ENCODE measurements around the gene UTP15.

UTP15 gene

GRCh38 chr5:73552642-73553041 is 12.9 kb upstream of the UTP15 start:
- TF ChIP-seq SIN3A (IDR thresholded peaks at IDR 0.05; ENCODE audit: borderline replicate concordance, insufficient read depth, low read length) (no peak), POLR2AphosphoS5 (IDR thresholded peaks at IDR 0.05; ENCODE audit: low read depth, low read length) (no peak), REST (IDR thresholded peaks at IDR 0.05; ENCODE audit: insufficient read depth in 1 of 2, low read depth in 2 of 2, low read length in 2 of 2) (no peak), TAF1 (IDR thresholded peaks at IDR 0.05; ENCODE audit: borderline replicate concordance, insufficient read depth, low read length) (no peak), FOXP2 (optimal IDR thresholded peaks at IDR 0.05; ENCODE audit: borderline replicate concordance, extremely low read depth, extremely low read length, insufficient read depth) (no peak)

- no peak for TF ChIP-seq SIN3A (IDR thresholded peaks at IDR 0.05; ENCODE audit: borderline replicate concordance, insufficient read depth, low read length)
- TF ChIP-seq POLR2AphosphoS5 (IDR thresholded peaks at IDR 0.05; ENCODE audit: low read depth, low read length), result no peak
- no peak for TF ChIP-seq REST (IDR thresholded peaks at IDR 0.05; ENCODE audit: insufficient read depth in 1 of 2, low read depth in 2 of 2, low read length in 2 of 2)
- no peak for TF ChIP-seq TAF1 (IDR thresholded peaks at IDR 0.05; ENCODE audit: borderline replicate concordance, insufficient read depth, low read length)
- TF ChIP-seq FOXP2 (optimal IDR thresholded peaks at IDR 0.05; ENCODE audit: borderline replicate concordance, extremely low read depth, extremely low read length, insufficient read depth), result no peak
These were observed 6.6 kb upstream of the UTP15 start for GRCh38 chr5:73558950-73559349.

GRCh38 chr5:73564018-73564417 is 1.5 kb upstream of the UTP15 start:
- no peak for TF ChIP-seq SIN3A (IDR thresholded peaks at IDR 0.05; ENCODE audit: borderline replicate concordance, insufficient read depth, low read length)

- no peak for TF ChIP-seq TAF1 (IDR thresholded peaks at IDR 0.05; ENCODE audit: borderline replicate concordance, insufficient read depth, low read length)
- no peak for TF ChIP-seq FOXP2 (optimal IDR thresholded peaks at IDR 0.05; ENCODE audit: borderline replicate concordance, extremely low read depth, extremely low read length, insufficient read depth)
- TF ChIP-seq POLR2AphosphoS5 (IDR thresholded peaks at IDR 0.05; ENCODE audit: low read depth, low read length), result no peak
- TF ChIP-seq SIN3A (IDR thresholded peaks at IDR 0.05; ENCODE audit: borderline replicate concordance, insufficient read depth, low read length), result no peak
- no peak for TF ChIP-seq REST (IDR thresholded peaks at IDR 0.05; ENCODE audit: insufficient read depth in 1 of 2, low read depth in 2 of 2, low read length in 2 of 2)
These were observed 868 bp upstream of the UTP15 start for GRCh38 chr5:73564675-73565074.

- TF ChIP-seq SIN3A (IDR thresholded peaks at IDR 0.05; ENCODE audit: borderline replicate concordance, insufficient read depth, low read length), result no peak
- TF ChIP-seq FOXP2 (optimal IDR thresholded peaks at IDR 0.05; ENCODE audit: borderline replicate concordance, extremely low read depth, extremely low read length, insufficient read depth), result no peak
- TF ChIP-seq REST (IDR thresholded peaks at IDR 0.05; ENCODE audit: insufficient read depth in 1 of 2, low read depth in 2 of 2, low read length in 2 of 2), result no peak
- no peak for TF ChIP-seq TAF1 (IDR thresholded peaks at IDR 0.05; ENCODE audit: borderline replicate concordance, insufficient read depth, low read length)
- no peak for TF ChIP-seq POLR2AphosphoS5 (IDR thresholded peaks at IDR 0.05; ENCODE audit: low read depth, low read length)
These were observed 515 bp downstream of the UTP15 start for GRCh38 chr5:73565969-73566547.

Data from PFSK-1 (cell line).